GM23338 (cell line): Measurements from ENCODE around the gene RNF157. TPM values are rescaled to one million over a fixed set of nuclear protein-coding genes. Genes with fewer than 3 reads are reported as not detected.

Experiments used
- ATAC-seq: fragments of 200-7000 bp; cut with Tn5 transposase; 3 replicates; pipeline ENCODE4 v1.9.1; 2020
- DNase-seq: peaks from one replicate; pipeline ENCODE4 v3.0.0-alpha.2; 2015; ENCODE audit warnings: low spot score
- H2AFZ ChIP-seq: fragments of 200-600 bp; sonication (generic); 2 replicates; pipeline ENCODE4 v1.8.0; 2016; ENCODE audit warnings: antibody characterized with exemption, mild to moderate bottlenecking, moderate library complexity
- H3F3A ChIP-seq: fragments of 200-600 bp; sonication (generic); replicated peaks from 2 replicates; pipeline ENCODE4 v1.8.0; 2017; ENCODE audit warnings: antibody characterized with exemption, mixed run types, low read depth
- H3K27ac ChIP-seq: fragments of 200-600 bp; sonication (generic); 2 replicates; pipeline ENCODE4 v1.6.1; 2016; ENCODE audit warnings: low read depth
- H3K27me3 ChIP-seq: fragments of 200-600 bp; sonication (generic); 2 replicates; pipeline ENCODE4 v1.8.0; 2016; ENCODE audit warnings: mild to moderate bottlenecking, mixed run types, moderate library complexity; ENCODE audit not compliant: insufficient read depth
- H3K36me3 ChIP-seq: fragments of 200-600 bp; sonication (generic); 2 replicates; pipeline ENCODE4 v1.8.0; 2016; ENCODE audit warnings: mild to moderate bottlenecking; ENCODE audit not compliant: insufficient read depth
- H3K4me1 ChIP-seq: fragments of 200-600 bp; sonication (generic); 2 replicates; pipeline ENCODE4 v1.8.0; 2016; ENCODE audit warnings: mild to moderate bottlenecking, moderate library complexity; ENCODE audit not compliant: insufficient read depth
- H3K4me2 ChIP-seq: fragments of 200-600 bp; sonication (generic); 2 replicates; pipeline ENCODE4 v1.7.1; 2017; ENCODE audit warnings: mixed run types
- H3K4me3 ChIP-seq: fragments of 200-600 bp; sonication (generic); 2 replicates; pipeline ENCODE4 v1.6.1; 2016; ENCODE audit warnings: mixed run types
- H3K79me2 ChIP-seq: fragments of 200-600 bp; sonication (generic); replicated peaks from 2 replicates; pipeline ENCODE4 v1.8.0; 2017; ENCODE audit warnings: mild to moderate bottlenecking; ENCODE audit not compliant: insufficient read depth
- H3K9me2 ChIP-seq: fragments of 200-600 bp; sonication (generic); 2 replicates; pipeline ENCODE4 v1.8.0; 2017; ENCODE audit not compliant: insufficient read depth
- H4K20me1 ChIP-seq: fragments of 200-600 bp; sonication (generic); replicated peaks from 2 replicates; pipeline ENCODE4 v1.8.0; 2017; ENCODE audit warnings: mild to moderate bottlenecking; ENCODE audit not compliant: insufficient read depth
- H3K27ac Mint-ChIP-seq: 2 replicates; pipeline ENCODE4 v1.8.0; 2020; ENCODE audit warnings: inconsistent platforms, mild to moderate bottlenecking, moderate library complexity, mixed read lengths
- H3K27me3 Mint-ChIP-seq: 3 replicates; pipeline ENCODE4 v1.8.0; 2022; ENCODE audit warnings: low read depth, mild to moderate bottlenecking, moderate library complexity, mixed read lengths, inconsistent platforms; ENCODE audit not compliant: insufficient read depth, poor library complexity
- H3K36me3 Mint-ChIP-seq: 3 replicates; pipeline ENCODE4 v1.8.0; 2021; ENCODE audit warnings: low read depth, mild to moderate bottlenecking, inconsistent platforms, moderate library complexity, mixed read lengths
- H3K4me1 Mint-ChIP-seq: 3 replicates; pipeline ENCODE4 v1.8.0; 2020; ENCODE audit warnings: mild to moderate bottlenecking, inconsistent platforms, mixed read lengths
- H3K4me3 Mint-ChIP-seq: 3 replicates; pipeline ENCODE4 v1.8.0; 2021; ENCODE audit warnings: moderate library complexity, mild to moderate bottlenecking, inconsistent platforms, mixed read lengths
- H3K9me3 Mint-ChIP-seq: 3 replicates; pipeline ENCODE4 v1.8.0; 2020; ENCODE audit warnings: moderate library complexity, mild to moderate bottlenecking, inconsistent platforms, mixed read lengths
- CREB1 ChIP-seq: fragments of 250-450 bp; sonication (Bioruptor Pico); IDR thresholded peaks from 2 replicates; pipeline ENCODE4 v1.5.0; 2020; ENCODE audit warnings: low read depth, mild to moderate bottlenecking, moderate library complexity
- CTCF ChIP-seq, 2 experiments: fragments of 200-600 bp in 1 of 2; sonication (generic) in 1 of 2; conservative IDR thresholded peaks; 2 replicates each; pipeline versions ENCODE4 v1.5.1 to v1.6.1; 2016 to 2017; ENCODE audit warnings: antibody characterized with exemption in 2 of 2, low read depth in 2 of 2, mild to moderate bottlenecking in 2 of 2, moderate library complexity in 1 of 2
- EZH2 ChIP-seq: fragments of 200-600 bp; sonication (generic); IDR thresholded peaks from one replicate; pipeline ENCODE4 v1.8.0; 2017; ENCODE audit warnings: antibody characterized with exemption, mild to moderate bottlenecking, low read depth; ENCODE audit not compliant: unreplicated experiment
- EZH2phosphoT487 ChIP-seq: fragments of 200-600 bp; sonication (generic); IDR thresholded peaks from one replicate; pipeline ENCODE4 v1.8.1; 2018; ENCODE audit warnings: antibody characterized with exemption; ENCODE audit not compliant: unreplicated experiment
- JUNB ChIP-seq: IDR thresholded peaks from one replicate; pipeline ENCODE4 v1.6.1; 2016; ENCODE audit warnings: antibody characterized with exemption; ENCODE audit not compliant: unreplicated experiment
- NANOG ChIP-seq: IDR thresholded peaks from 2 replicates; pipeline ENCODE4 v1.6.1; 2016; ENCODE audit warnings: antibody characterized with exemption, borderline replicate concordance
- POLR2AphosphoS5 ChIP-seq: IDR thresholded peaks from 2 replicates; pipeline ENCODE4 v1.6.1; 2016; ENCODE audit warnings: antibody characterized with exemption, low read depth
- REST ChIP-seq: IDR thresholded peaks from one replicate; pipeline ENCODE4 v1.6.1; 2018; ENCODE audit warnings: antibody characterized with exemption; ENCODE audit not compliant: unreplicated experiment
- STAT1 ChIP-seq: IDR thresholded peaks from one replicate; pipeline ENCODE4 v1.6.1; 2016; ENCODE audit warnings: antibody characterized with exemption; ENCODE audit not compliant: unreplicated experiment
- ZNF114 ChIP-seq: fragments of 250-450 bp; sonication (Bioruptor Pico); IDR thresholded peaks from 2 replicates; pipeline ENCODE4 v1.5.0; 2020; ENCODE audit warnings: mild to moderate bottlenecking, moderate library complexity
- ZNF331 ChIP-seq: fragments of 250-450 bp; sonication (Bioruptor Pico); IDR thresholded peaks from 2 replicates; pipeline ENCODE4 v1.5.0; 2020; ENCODE audit warnings: low read depth, mild to moderate bottlenecking, moderate library complexity
- polyA plus RNA-seq: library from polyadenylated mRNA; unstranded; fragments of >200 nt; fragmentation: Nextera tagmentation; extraction: Ambion mirVana; gene quantifications from 2 replicates; pipeline ENCODE4 v1.2.1, GENCODE V29; 2016
- total RNA-seq: library from RNA; depleted of rRNA; stranded (reverse); fragments of >200 nt; shearing (Covaris generic); gene quantifications from 2 replicates; pipeline ENCODE4 v1.2.3, GENCODE V29; 2014
- TF ChIP-seq, protein P1 (sequence below): IDR thresholded peaks from 2 replicates; pipeline ENCODE4 v1.6.1; 2016; ENCODE audit warnings: antibody characterized with exemption
- TF ChIP-seq, protein P2 (sequence below): fragments of 250-450 bp; sonication (Bioruptor Pico); IDR thresholded peaks from 2 replicates; pipeline ENCODE4 v1.5.0; 2020; ENCODE audit warnings: mild to moderate bottlenecking, moderate library complexity

The RNF157 gene
- total and polyA plus RNA-seq, 2 experiments from 2014 or later: 7.8 to 11.7 TPM

- DNase-seq (peak; percentile 72), ATAC-seq (peak; percentile 41)
- H3K27ac ChIP-seq: no peak overlapping the region
- 0 out of 2 replicates have a peak, but pooled peaks cover 4% of the 10 kb centered on the region for H3K27me3 ChIP-seq
- H3F3A ChIP-seq: peaks cover 16% of the 10 kb centered on the region
- H3K4me2 ChIP-seq: peak overlapping the region; percentile 78
- peaks cover 31% of the 10 kb centered on the region for H3K4me1 Mint-ChIP-seq
- H2AFZ ChIP-seq: peak overlapping the region; percentile 63
- no peaks in the 10 kb centered on the region for H3K79me2 ChIP-seq
- H3K4me3 Mint-ChIP-seq: peak overlapping the region; percentile 44; the same call in 2 of the 3 replicates
- peak overlapping the region; percentile 53 for H3K4me3 ChIP-seq
- no peaks in the 10 kb centered on the region; the same call in 2 of the 3 replicates for H3K9me3 Mint-ChIP-seq
- H3K36me3 Mint-ChIP-seq: no peaks in the 10 kb centered on the region
- peaks cover 23% of the 10 kb centered on the region for H3K27me3 Mint-ChIP-seq
- TF ChIP-seq CTCF (conservative IDR thresholded peaks at IDR 0.05; ENCODE audit: low read depth in 2 of 2) (no peak), EZH2 (no peak), STAT1 (no peak), JUNB (no peak), EZH2phosphoT487 (no peak), ZNF331 (no peak), CREB1 (CRISPR knock-in tag) (no peak), POLR2AphosphoS5 (no peak; the same call in 1 of the 2 replicates), REST (no peak), NANOG (no peak), ZNF114 (CRISPR knock-in tag) (no peak)
- TF ChIP-seq, protein P1, sequence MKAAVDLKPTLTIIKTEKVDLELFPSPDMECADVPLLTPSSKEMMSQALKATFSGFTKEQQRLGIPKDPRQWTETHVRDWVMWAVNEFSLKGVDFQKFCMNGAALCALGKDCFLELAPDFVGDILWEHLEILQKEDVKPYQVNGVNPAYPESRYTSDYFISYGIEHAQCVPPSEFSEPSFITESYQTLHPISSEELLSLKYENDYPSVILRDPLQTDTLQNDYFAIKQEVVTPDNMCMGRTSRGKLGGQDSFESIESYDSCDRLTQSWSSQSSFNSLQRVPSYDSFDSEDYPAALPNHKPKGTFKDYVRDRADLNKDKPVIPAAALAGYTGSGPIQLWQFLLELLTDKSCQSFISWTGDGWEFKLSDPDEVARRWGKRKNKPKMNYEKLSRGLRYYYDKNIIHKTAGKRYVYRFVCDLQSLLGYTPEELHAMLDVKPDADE: no peak
- TF ChIP-seq, protein P2, sequence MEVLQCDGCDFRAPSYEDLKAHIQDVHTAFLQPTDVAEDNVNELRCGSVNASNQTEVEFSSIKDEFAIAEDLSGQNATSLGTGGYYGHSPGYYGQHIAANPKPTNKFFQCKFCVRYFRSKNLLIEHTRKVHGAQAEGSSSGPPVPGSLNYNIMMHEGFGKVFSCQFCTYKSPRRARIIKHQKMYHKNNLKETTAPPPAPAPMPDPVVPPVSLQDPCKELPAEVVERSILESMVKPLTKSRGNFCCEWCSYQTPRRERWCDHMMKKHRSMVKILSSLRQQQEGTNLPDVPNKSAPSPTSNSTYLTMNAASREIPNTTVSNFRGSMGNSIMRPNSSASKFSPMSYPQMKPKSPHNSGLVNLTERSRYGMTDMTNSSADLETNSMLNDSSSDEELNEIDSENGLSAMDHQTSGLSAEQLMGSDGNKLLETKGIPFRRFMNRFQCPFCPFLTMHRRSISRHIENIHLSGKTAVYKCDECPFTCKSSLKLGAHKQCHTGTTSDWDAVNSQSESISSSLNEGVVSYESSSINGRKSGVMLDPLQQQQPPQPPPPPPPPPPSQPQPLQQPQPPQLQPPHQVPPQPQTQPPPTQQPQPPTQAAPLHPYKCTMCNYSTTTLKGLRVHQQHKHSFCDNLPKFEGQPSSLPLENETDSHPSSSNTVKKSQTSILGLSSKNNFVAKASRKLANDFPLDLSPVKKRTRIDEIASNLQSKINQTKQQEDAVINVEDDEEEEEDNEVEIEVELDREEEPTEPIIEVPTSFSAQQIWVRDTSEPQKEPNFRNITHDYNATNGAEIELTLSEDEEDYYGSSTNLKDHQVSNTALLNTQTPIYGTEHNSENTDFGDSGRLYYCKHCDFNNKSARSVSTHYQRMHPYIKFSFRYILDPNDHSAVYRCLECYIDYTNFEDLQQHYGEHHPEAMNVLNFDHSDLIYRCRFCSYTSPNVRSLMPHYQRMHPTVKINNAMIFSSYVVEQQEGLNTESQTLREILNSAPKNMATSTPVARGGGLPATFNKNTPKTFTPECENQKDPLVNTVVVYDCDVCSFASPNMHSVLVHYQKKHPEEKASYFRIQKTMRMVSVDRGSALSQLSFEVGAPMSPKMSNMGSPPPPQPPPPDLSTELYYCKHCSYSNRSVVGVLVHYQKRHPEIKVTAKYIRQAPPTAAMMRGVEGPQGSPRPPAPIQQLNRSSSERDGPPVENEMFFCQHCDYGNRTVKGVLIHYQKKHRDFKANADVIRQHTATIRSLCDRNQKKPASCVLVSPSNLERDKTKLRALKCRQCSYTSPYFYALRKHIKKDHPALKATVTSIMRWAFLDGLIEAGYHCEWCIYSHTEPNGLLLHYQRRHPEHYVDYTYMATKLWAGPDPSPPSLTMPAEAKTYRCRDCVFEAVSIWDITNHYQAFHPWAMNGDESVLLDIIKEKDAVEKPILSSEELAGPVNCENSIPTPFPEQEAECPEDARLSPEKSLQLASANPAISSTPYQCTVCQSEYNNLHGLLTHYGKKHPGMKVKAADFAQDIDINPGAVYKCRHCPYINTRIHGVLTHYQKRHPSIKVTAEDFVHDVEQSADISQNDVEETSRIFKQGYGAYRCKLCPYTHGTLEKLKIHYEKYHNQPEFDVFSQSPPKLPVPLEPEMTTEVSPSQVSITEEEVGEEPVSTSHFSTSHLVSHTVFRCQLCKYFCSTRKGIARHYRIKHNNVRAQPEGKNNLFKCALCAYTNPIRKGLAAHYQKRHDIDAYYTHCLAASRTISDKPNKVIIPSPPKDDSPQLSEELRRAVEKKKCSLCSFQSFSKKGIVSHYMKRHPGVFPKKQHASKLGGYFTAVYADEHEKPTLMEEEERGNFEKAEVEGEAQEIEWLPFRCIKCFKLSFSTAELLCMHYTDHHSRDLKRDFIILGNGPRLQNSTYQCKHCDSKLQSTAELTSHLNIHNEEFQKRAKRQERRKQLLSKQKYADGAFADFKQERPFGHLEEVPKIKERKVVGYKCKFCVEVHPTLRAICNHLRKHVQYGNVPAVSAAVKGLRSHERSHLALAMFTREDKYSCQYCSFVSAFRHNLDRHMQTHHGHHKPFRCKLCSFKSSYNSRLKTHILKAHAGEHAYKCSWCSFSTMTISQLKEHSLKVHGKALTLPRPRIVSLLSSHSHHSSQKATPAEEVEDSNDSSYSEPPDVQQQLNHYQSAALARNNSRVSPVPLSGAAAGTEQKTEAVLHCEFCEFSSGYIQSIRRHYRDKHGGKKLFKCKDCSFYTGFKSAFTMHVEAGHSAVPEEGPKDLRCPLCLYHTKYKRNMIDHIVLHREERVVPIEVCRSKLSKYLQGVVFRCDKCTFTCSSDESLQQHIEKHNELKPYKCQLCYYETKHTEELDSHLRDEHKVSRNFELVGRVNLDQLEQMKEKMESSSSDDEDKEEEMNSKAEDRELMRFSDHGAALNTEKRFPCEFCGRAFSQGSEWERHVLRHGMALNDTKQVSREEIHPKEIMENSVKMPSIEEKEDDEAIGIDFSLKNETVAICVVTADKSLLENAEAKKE: no peak
- peaks cover 29% of the 10 kb centered on the region; the same call in 1 of the 2 replicates for H3K4me1 ChIP-seq
- no peaks in the 10 kb centered on the region for H3K9me2 ChIP-seq
- no peaks in the 10 kb centered on the region for H4K20me1 ChIP-seq
- peak overlapping the region; percentile 81 for H3K27ac Mint-ChIP-seq
- H3K36me3 ChIP-seq: no peaks in the 10 kb centered on the region
Observed at GRCh38 chr17:76121932-76122430, 118.3 kb downstream of the RNF157 start.
